LNCaP clone FGC (cell line): ENCODE data around the gene ZNF714.

Experiments
- DNase-seq: peaks from one replicate; pipeline ENCODE4 v3.0.0-alpha.2; 2011; ENCODE audit warnings: low read depth
- H3K4me3 ChIP-seq: 2 replicates; pipeline ENCODE4 v1.5.1; 2011; ENCODE audit warnings: mild to moderate bottlenecking, low read depth, low read length, control low read depth
- TF ChIP-seq, protein P1 (sequence below): IDR thresholded peaks from 2 replicates; pipeline ENCODE4 v1.5.1; 2012; ENCODE audit warnings: mild to moderate bottlenecking; ENCODE audit not compliant: control insufficient read depth, insufficient read depth; ENCODE audit errors: extremely low read depth

Gene ZNF714

DNA sequence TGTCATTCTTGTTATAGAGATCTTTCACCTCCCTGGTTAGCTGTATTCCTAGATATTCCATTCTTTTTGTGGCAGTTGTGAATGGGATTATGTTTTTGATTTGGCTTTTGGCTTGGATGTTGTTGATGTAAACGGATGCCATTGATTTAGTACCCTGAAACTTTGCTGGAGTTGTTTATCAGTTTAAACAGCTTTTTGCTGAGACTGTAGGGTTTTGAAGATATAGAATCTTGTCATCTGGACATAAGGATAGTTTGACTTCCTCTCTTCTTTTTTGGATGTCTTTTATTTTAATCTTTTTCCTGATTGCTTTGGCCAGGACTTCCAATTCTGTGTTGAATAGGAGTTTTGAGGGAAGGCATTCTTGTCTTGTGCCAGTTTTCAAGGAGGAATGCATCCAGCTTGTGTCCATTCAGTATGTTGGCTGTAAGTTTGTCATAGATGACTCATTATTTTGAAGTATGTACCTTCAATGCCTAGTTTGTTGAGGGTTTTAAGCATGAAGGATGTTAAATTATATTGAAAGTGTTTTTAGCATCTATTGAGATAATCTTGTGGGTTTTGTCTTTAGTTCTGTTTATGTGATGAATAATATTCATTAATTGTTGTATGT lies 76.6 kb downstream of the ZNF714 start:
- TF ChIP-seq, protein P1, sequence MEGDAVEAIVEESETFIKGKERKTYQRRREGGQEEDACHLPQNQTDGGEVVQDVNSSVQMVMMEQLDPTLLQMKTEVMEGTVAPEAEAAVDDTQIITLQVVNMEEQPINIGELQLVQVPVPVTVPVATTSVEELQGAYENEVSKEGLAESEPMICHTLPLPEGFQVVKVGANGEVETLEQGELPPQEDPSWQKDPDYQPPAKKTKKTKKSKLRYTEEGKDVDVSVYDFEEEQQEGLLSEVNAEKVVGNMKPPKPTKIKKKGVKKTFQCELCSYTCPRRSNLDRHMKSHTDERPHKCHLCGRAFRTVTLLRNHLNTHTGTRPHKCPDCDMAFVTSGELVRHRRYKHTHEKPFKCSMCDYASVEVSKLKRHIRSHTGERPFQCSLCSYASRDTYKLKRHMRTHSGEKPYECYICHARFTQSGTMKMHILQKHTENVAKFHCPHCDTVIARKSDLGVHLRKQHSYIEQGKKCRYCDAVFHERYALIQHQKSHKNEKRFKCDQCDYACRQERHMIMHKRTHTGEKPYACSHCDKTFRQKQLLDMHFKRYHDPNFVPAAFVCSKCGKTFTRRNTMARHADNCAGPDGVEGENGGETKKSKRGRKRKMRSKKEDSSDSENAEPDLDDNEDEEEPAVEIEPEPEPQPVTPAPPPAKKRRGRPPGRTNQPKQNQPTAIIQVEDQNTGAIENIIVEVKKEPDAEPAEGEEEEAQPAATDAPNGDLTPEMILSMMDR, result no peak

DNA sequence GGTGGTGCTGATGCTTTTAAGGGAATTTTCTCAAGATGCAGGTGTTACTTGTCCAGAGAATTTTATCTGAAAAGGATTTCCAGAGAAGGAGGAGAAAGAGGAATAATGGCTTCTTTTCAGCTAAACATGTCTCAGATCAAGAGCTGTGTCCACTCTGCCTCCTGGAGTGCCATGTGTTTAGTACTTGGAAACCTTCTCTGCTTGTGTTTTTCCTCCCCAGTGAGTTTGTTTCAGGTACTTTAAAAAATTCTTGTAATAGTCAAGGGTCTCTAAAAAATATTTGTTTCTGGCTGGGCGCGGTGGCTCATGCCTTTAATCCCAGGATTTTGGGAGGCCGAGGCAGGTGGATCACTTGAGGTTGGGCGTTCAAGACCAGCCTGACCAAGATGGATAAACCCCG lies 82.5 kb downstream of the ZNF714 start:
- TF ChIP-seq, protein P1, result no peak
- DNase-seq, result no peak
- no peak overlapping the region for H3K4me3 ChIP-seq

More for the DNA sequence above, 76.6 kb downstream of the ZNF714 start:
- DNase-seq, result no peak
- H3K4me3 ChIP-seq, result no peak overlapping the region

DNA sequence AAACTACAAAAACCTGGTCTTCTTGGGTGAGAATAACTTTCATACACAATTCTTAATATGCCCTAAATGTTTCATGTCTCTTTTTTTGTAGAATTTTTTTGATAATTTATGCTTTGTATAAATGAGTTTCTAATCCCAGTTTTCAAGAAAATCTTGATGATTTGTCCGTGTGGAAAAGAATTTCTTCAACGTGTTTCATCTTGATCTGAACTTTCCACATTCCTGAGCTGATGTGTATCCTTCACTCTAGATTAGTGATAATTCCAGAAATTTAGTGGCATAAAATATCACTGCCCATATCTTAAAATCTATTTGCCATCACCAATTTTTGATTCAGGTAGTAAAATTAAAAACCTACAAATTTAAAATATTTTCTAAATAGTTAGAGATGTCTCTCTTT lies 84.4 kb downstream of the ZNF714 start:
- no peak overlapping the region for H3K4me3 ChIP-seq

More for the DNA sequence above, 84.4 kb downstream of the ZNF714 start:
- no peak for DNase-seq
- TF ChIP-seq, protein P1, result no peak
